ENCODE results near the gene INSIG1. TPM values are rescaled to one million over a fixed set of nuclear protein-coding genes. Genes with fewer than 3 reads are reported as not detected.

Gene INSIG1
- total RNA-seq, 4 donors from 2014 or later: 70.4 to 256 (median 145) TPM

GRCh38 chr7:155345490-155345889, 47.8 kb downstream of the INSIG1 start:
- TF ChIP-seq CTCF (IDR thresholded peaks at IDR 0.05; ENCODE audit: low read depth): no peak

DNA sequence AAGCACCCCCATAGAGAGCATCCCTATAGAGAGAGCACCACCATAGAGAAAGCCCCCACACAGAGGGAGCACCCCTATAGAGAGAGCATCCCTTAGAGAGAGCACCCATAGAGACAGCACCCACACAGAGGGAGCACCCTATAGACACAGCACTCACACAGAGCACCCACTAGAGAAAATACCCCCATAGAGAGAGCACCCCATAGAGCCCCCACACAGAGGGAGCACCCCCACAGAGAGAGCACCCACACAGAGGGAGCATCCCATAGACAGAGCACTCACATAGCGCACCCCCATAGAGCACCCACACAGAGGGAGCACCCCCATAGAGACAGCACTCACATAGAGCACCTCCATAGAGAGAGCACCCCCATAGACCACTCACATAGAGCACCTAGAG, 48.6 kb downstream of the INSIG1 start:
- TF ChIP-seq CTCF (IDR thresholded peaks at IDR 0.05; ENCODE audit: low read depth): no peak

DNA sequence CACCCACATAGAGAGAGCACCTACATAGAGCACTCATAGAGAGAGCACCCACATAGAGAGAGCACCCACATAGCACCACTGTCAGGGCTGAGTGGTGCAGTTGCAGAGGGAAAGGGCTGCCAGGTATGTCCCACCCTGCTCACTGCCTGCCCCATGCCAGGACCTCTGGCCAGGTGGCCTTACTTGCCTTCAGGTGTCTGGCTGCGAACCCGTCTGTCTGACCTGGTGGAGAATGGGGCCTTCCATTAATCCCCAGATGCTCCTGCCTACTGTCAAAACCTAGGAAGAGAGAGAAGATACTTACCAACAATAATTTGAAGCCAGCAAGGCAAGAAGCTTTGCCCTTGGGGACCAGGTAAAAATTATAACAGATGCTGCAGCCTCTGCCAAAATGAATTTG, 51.1 kb downstream of the INSIG1 start:
- no peak for TF ChIP-seq CTCF (IDR thresholded peaks at IDR 0.05; ENCODE audit: low read depth)

- no peak for TF ChIP-seq CTCF (IDR thresholded peaks at IDR 0.05; ENCODE audit: low read depth)
Measured at GRCh38 chr7:155349601-155350331, 52.1 kb downstream of the INSIG1 start.

GRCh38 chr7:155351120-155351870, 53.6 kb downstream of the INSIG1 start:
- TF ChIP-seq CTCF (IDR thresholded peaks at IDR 0.05; ENCODE audit: low read depth): no peak

- no peak for TF ChIP-seq CTCF (IDR thresholded peaks at IDR 0.05; ENCODE audit: low read depth)
Measured at GRCh38 chr7:155352076-155352752, 54.5 kb downstream of the INSIG1 start.

GRCh38 chr7:155352753-155353115, 55.1 kb downstream of the INSIG1 start:
- no peak for TF ChIP-seq CTCF (IDR thresholded peaks at IDR 0.05; ENCODE audit: low read depth)

All from subcutaneous adipose tissue (tissue), 4 donors.